GM19023 (cell line): Measurements from ENCODE around the gene GLS.
"Not testable (repeated sequence)": the region's sequence is repeated elsewhere in the genome, so short reads cannot be mapped to it uniquely, and the experiment has no call there.

Experiments
- ATAC-seq: cut with Tn5 transposase; IDR thresholded peaks from one replicate; pipeline ENCODE4 v1.9.1; 2021; ENCODE audit warnings: mild to moderate bottlenecking, moderate library complexity; ENCODE audit not compliant: unreplicated experiment

The GLS gene

GRCh38 chr2:190882856-190883582 is 2.4 kb downstream of the GLS start:
- no peak for ATAC-seq

GRCh38 chr2:190885844-190886243 is 5.2 kb downstream of the GLS start:
- ATAC-seq, result not testable (repeated sequence)

- peak; percentile 52 for ATAC-seq
Measured at GRCh38 chr2:190887089-190887488, 6.5 kb downstream of the GLS start.

GRCh38 chr2:190888449-190888848 is 7.8 kb downstream of the GLS start:
- ATAC-seq, result no peak

- ATAC-seq, result no peak
Measured at GRCh38 chr2:190889175-190889943, 8.7 kb downstream of the GLS start.

GRCh38 chr2:190891372-190891771 is 10.8 kb downstream of the GLS start:
- peak; percentile 47 for ATAC-seq

- ATAC-seq, result no peak
Measured at GRCh38 chr2:190891889-190892288, 11.3 kb downstream of the GLS start.

GRCh38 chr2:190893157-190893556 is 12.5 kb downstream of the GLS start:
- ATAC-seq, result no peak

GRCh38 chr2:190896477-190896876 is 15.9 kb downstream of the GLS start:
- no peak for ATAC-seq

- ATAC-seq, result no peak
Measured at GRCh38 chr2:190903693-190904450, 23.3 kb downstream of the GLS start.

GRCh38 chr2:190904640-190905261 is 24.1 kb downstream of the GLS start:
- ATAC-seq, result no peak

- no peak for ATAC-seq
Measured at GRCh38 chr2:190908532-190908931, 27.9 kb downstream of the GLS start.

- ATAC-seq, result no peak
Measured at GRCh38 chr2:190909680-190910079, 29.1 kb downstream of the GLS start.

- ATAC-seq, result no peak
Measured at GRCh38 chr2:190910341-190911136, 29.9 kb downstream of the GLS start.

- ATAC-seq, result peak; percentile 75
Measured at GRCh38 chr2:190911813-190912212, 31.2 kb downstream of the GLS start.

- no peak for ATAC-seq
Measured at GRCh38 chr2:190912726-190913125, 32.1 kb downstream of the GLS start.

- no peak for ATAC-seq
Measured at GRCh38 chr2:190913725-190914124, 33.1 kb downstream of the GLS start.

- ATAC-seq, result no peak
Measured at GRCh38 chr2:190916829-190917228, 36.2 kb downstream of the GLS start.

GRCh38 chr2:190920085-190920484 is 39.5 kb downstream of the GLS start:
- ATAC-seq, result no peak

- ATAC-seq, result no peak
Measured at GRCh38 chr2:190922376-190922775, 41.8 kb downstream of the GLS start.
